Liver (tissue), 9 donors: Measurements from ENCODE around the gene CREBZF. TPM values are rescaled to one million over a fixed set of nuclear protein-coding genes. Genes with fewer than 3 reads are reported as not detected.

Source experiments
- DNase-seq: peaks from one replicate; pipeline ENCODE4 v3.0.0-alpha.2; 2017; ENCODE audit warnings: low spot score
- H3K27ac ChIP-seq, 2 donors: one replicate each; pipeline ENCODE4 v1.7.0; 2013; ENCODE audit warnings: inconsistent platforms in 2 of 2, low read length in 2 of 2, control low read depth in 1 of 2, low read depth in 1 of 2, mild to moderate bottlenecking in 1 of 2
- H3K27me3 ChIP-seq, 4 donors: one replicate each; pipeline versions ENCODE4 v1.6.1 to v1.7.0; 2013; ENCODE audit warnings: low read length in 3 of 4, inconsistent platforms in 1 of 4, mild to moderate bottlenecking in 1 of 4, moderate library complexity in 1 of 4; ENCODE audit not compliant: control insufficient read depth in 4 of 4, insufficient read depth in 4 of 4
- H3K36me3 ChIP-seq, 4 donors: one replicate each; pipeline versions ENCODE4 v1.6.1 to v1.7.0; 2013; ENCODE audit warnings: low read length in 3 of 4, mild to moderate bottlenecking in 3 of 4, low read depth in 1 of 4, moderate library complexity in 1 of 4; ENCODE audit not compliant: control insufficient read depth in 4 of 4, insufficient read depth in 3 of 4
- H3K4me1 ChIP-seq, 4 donors: one replicate each; pipeline versions ENCODE4 v1.6.1 to v1.7.0; 2013; ENCODE audit warnings: low read length in 3 of 4, mild to moderate bottlenecking in 3 of 4, moderate library complexity in 1 of 4; ENCODE audit not compliant: control insufficient read depth in 4 of 4, insufficient read depth in 4 of 4
- H3K4me3 ChIP-seq, 3 donors: one replicate each; pipeline versions ENCODE4 v1.6.1 to v1.7.0; 2013; ENCODE audit warnings: low read length in 3 of 3, control low read depth in 1 of 3, low read depth in 1 of 3, mild to moderate bottlenecking in 1 of 3
- H3K9ac ChIP-seq, 2 donors: one replicate each; pipeline ENCODE4 v1.7.0; 2013; ENCODE audit warnings: low read length in 2 of 2, mild to moderate bottlenecking in 2 of 2, moderate library complexity in 2 of 2, control low read depth in 1 of 2, low read depth in 1 of 2
- H3K9me3 ChIP-seq, 4 donors: one replicate each; pipeline versions ENCODE4 v1.6.1 to v1.7.0; 2013; ENCODE audit warnings: low read length in 3 of 4; ENCODE audit not compliant: control insufficient read depth in 4 of 4
- ATF3 ChIP-seq: IDR thresholded peaks from 2 replicates; pipeline ENCODE4 v1.6.1; 2016; ENCODE audit warnings: antibody characterized with exemption
- CTCF ChIP-seq: fragments of 150-350 bp; IDR thresholded peaks from 2 replicates; pipeline ENCODE4 v1.5.1; 2017; ENCODE audit warnings: improper control_type of control experiment, low read depth, low read length; ENCODE audit not compliant: missing input control
- EGR1 ChIP-seq, 2 donors: IDR thresholded peaks; 2 replicates each; pipeline ENCODE4 v1.6.1; 2016 to 2018; ENCODE audit warnings: antibody characterized with exemption in 2 of 2, low read depth in 2 of 2
- FOXA1 ChIP-seq: IDR thresholded peaks from 2 replicates; pipeline ENCODE4 v1.6.1; 2016; ENCODE audit warnings: antibody characterized with exemption
- FOXA2 ChIP-seq: IDR thresholded peaks from 2 replicates; pipeline ENCODE4 v1.6.1; 2016; ENCODE audit warnings: antibody characterized with exemption
- GABPA ChIP-seq, 2 donors: IDR thresholded peaks in 1 of 2; conservative IDR thresholded peaks in 1 of 2; 2 replicates each; pipeline ENCODE4 v1.6.1; 2016; ENCODE audit warnings: antibody characterized with exemption in 2 of 2, mild to moderate bottlenecking in 1 of 2, moderate library complexity in 1 of 2
- HNF4A ChIP-seq, 2 donors: conservative IDR thresholded peaks; 2 replicates each; pipeline ENCODE4 v1.6.1; 2016; ENCODE audit warnings: antibody characterized with exemption in 2 of 2, mild to moderate bottlenecking in 2 of 2
- HNF4G ChIP-seq: IDR thresholded peaks from 2 replicates; pipeline ENCODE4 v1.6.1; 2016; ENCODE audit warnings: antibody characterized with exemption
- JUND ChIP-seq, 2 donors: IDR thresholded peaks; 2 replicates each; pipeline ENCODE4 v1.6.1; 2016; ENCODE audit warnings: antibody characterized with exemption in 2 of 2
- MAX ChIP-seq: IDR thresholded peaks from 2 replicates; pipeline ENCODE4 v1.6.1; 2016; ENCODE audit warnings: antibody characterized with exemption
- NR2F2 ChIP-seq: IDR thresholded peaks from 2 replicates; pipeline ENCODE4 v1.6.1; 2016; ENCODE audit warnings: antibody characterized with exemption
- RXRA ChIP-seq, 2 donors: IDR thresholded peaks; 2 replicates each; pipeline ENCODE4 v1.6.1; 2017 to 2018; ENCODE audit warnings: antibody characterized with exemption in 2 of 2, mild to moderate bottlenecking in 1 of 2
- SP1 ChIP-seq: IDR thresholded peaks from 2 replicates; pipeline ENCODE4 v1.6.1; 2018; ENCODE audit warnings: antibody characterized with exemption, mild to moderate bottlenecking
- TAF1 ChIP-seq: conservative IDR thresholded peaks from 2 replicates; pipeline ENCODE4 v1.6.1; 2016; ENCODE audit warnings: antibody characterized with exemption, mild to moderate bottlenecking
- YY1 ChIP-seq: IDR thresholded peaks from 2 replicates; pipeline ENCODE4 v1.6.1; 2016; ENCODE audit warnings: antibody characterized with exemption, mild to moderate bottlenecking
- ZBTB33 ChIP-seq: IDR thresholded peaks from 2 replicates; pipeline ENCODE4 v1.6.1; 2016; ENCODE audit warnings: antibody characterized with exemption
- WGBS: extraction: QIAGEN DNeasy Blood & Tissue Kit; methylation state at CpG from one replicate; pipeline ENCODE4 v1.1.7; 2013; 5-methylcytosine and 5-hydroxymethylcytosine counted together
- polyA plus RNA-seq, 2 donors: library from polyadenylated mRNA; stranded (reverse) in 1 of 2; unstranded in 1 of 2; fragments of 200-250 nt in 1 of 2; fragments of >200 nt in 1 of 2; fragmentation: Nextera tagmentation in 1 of 2; extraction: Ambion mirVana in 1 of 2; gene quantifications; one replicate each; pipeline versions ENCODE4 v1.2.1 to v1.2.3, GENCODE V29; 2013 to 2015
- total RNA-seq, 2 donors: library from RNA; depleted of rRNA; stranded (reverse); fragments of >200 nt; gene quantifications; one replicate each; pipeline ENCODE4 v1.2.3, GENCODE V29; 2014
- donor health status: healthy.
- donor health status: healthy.
- donor health status: healthy.
- donor health status: healthy.
- donor health status: healthy.

CREBZF gene
- total and polyA plus RNA-seq, 4 donors, result 12.1 to 50.0 (median 20.2) TPM

GRCh38 chr11:85652786-85653447, 12.0 kb downstream of the CREBZF start:
- no peaks in the 10 kb centered on the region for H3K9me3 ChIP-seq
- 75% methylated on average over 3 of the region's 3 CpGs for WGBS
- H3K36me3 ChIP-seq, result peaks cover 1 to 28% (median 9%) of the 10 kb centered on the region in 4 donors
- no peak for TF ChIP-seq FOXA2
- H3K4me3 ChIP-seq, result no peak overlapping the region
- no peak overlapping the region for H3K27ac ChIP-seq
- no peaks in the 10 kb centered on the region for H3K27me3 ChIP-seq
- DNase-seq, result no peak
- H3K9ac ChIP-seq, result no peak overlapping the region
- peaks cover 3 to 12% (median 8%) of the 10 kb centered on the region in 4 donors for H3K4me1 ChIP-seq

GRCh38 chr11:85651118-85651517, 13.8 kb downstream of the CREBZF start:
- no peak overlapping the region for H3K4me3 ChIP-seq
- no peak for TF ChIP-seq SP1
- TF ChIP-seq RXRA (IDR thresholded peaks at IDR 0.05), result no peak
- no peak for TF ChIP-seq EGR1 (IDR thresholded peaks at IDR 0.05; ENCODE audit: low read depth in 2 of 2)
- no peak for TF ChIP-seq TAF1
- TF ChIP-seq HNF4A (conservative IDR thresholded peaks at IDR 0.05), result no peak
- no peak for TF ChIP-seq HNF4G
- TF ChIP-seq ZBTB33, result no peak
- no peak for TF ChIP-seq FOXA2
- TF ChIP-seq GABPA (IDR thresholded peaks at IDR 0.05 in 1 of 2, conservative IDR thresholded peaks at IDR 0.05 in 1 of 2), result no peak
- TF ChIP-seq CTCF, result no peak
- TF ChIP-seq ATF3, result no peak
- no peak for TF ChIP-seq FOXA1
- no peak for TF ChIP-seq NR2F2
- TF ChIP-seq MAX, result no peak
- TF ChIP-seq JUND (IDR thresholded peaks at IDR 0.05), result no peak
- TF ChIP-seq YY1, result no peak
- H3K4me1 ChIP-seq, result peaks cover 7 to 18% (median 10%) of the 10 kb centered on the region in 4 donors
- no peaks in the 10 kb centered on the region for H3K27me3 ChIP-seq
- no peak overlapping the region for H3K9ac ChIP-seq
- H3K9me3 ChIP-seq, result no peaks in the 10 kb centered on the region
- peaks cover 0 to 16% (median under 1%) of the 10 kb centered on the region in 4 donors for H3K36me3 ChIP-seq
- no peak for DNase-seq
- H3K27ac ChIP-seq, result no peak overlapping the region
- 91% methylated on average over 1 of the region's 1 CpG for WGBS
